Fibroblast of lung (primary cell): ENCODE data around the gene SMPD3. TPM values are rescaled to one million over a fixed set of nuclear protein-coding genes. Genes with fewer than 3 reads are reported as not detected.
A peak's percentile ranks its signal among the peaks of the same experiment; 100 is the strongest.

Source experiments
- DNase-seq, 2 donors: peaks; one replicate each; pipeline versions ENCODE4 v3.0.0 to v3.0.0-alpha.2; 2010; ENCODE audit warnings: low read depth in 2 of 2
- H2AFZ ChIP-seq: 2 replicates; pipeline ENCODE4 v1.5.1; 2012; ENCODE audit warnings: low read length, control low read depth, inconsistent platforms
- H3K27ac ChIP-seq: 2 replicates; pipeline ENCODE4 v1.5.1; 2011; ENCODE audit warnings: low read length, control low read depth; ENCODE audit not compliant: insufficient read depth
- H3K27me3 ChIP-seq: 2 replicates; pipeline ENCODE4 v1.5.1; 2011; ENCODE audit warnings: mild to moderate bottlenecking, low read length; ENCODE audit not compliant: control insufficient read depth, insufficient read depth
- H3K36me3 ChIP-seq: 2 replicates; pipeline ENCODE4 v1.5.1; 2011; ENCODE audit warnings: low read length; ENCODE audit not compliant: control insufficient read depth, insufficient read depth
- H3K4me1 ChIP-seq: 2 replicates; pipeline ENCODE4 v1.5.1; 2011; ENCODE audit warnings: low read length; ENCODE audit not compliant: control insufficient read depth, insufficient read depth; ENCODE audit errors: extremely low read depth
- H3K4me2 ChIP-seq: 2 replicates; pipeline ENCODE4 v1.5.1; 2011; ENCODE audit warnings: low read length, control low read depth; ENCODE audit not compliant: insufficient read depth; ENCODE audit errors: extremely low read depth
- H3K4me3 ChIP-seq, 4 experiments: fragments of 200-600 bp in 1 of 4; sonication (generic) in 1 of 4; replicated peaks in 1 of 4; 2 replicates each; pipeline ENCODE4 v1.5.1; 2011 to 2016; ENCODE audit warnings: low read length in 4 of 4, low read depth in 3 of 4, mild to moderate bottlenecking in 3 of 4, control low read depth in 2 of 4, inconsistent platforms in 1 of 4, mixed read lengths in 1 of 4; ENCODE audit not compliant: insufficient read depth in 1 of 4; ENCODE audit errors: control extremely low read depth in 1 of 4
- H3K79me2 ChIP-seq: 2 replicates; pipeline ENCODE4 v1.5.1; 2012; ENCODE audit warnings: mild to moderate bottlenecking, low read length, inconsistent platforms; ENCODE audit not compliant: control insufficient read depth, insufficient read depth
- H3K9ac ChIP-seq: 2 replicates; pipeline ENCODE4 v1.5.1; 2011; ENCODE audit warnings: mild to moderate bottlenecking, low read length, control low read depth; ENCODE audit not compliant: insufficient read depth
- H3K9me3 ChIP-seq: 2 replicates; pipeline ENCODE4 v1.5.1; 2012; ENCODE audit warnings: low read depth, low read length; ENCODE audit not compliant: control insufficient read depth, insufficient read depth
- H4K20me1 ChIP-seq: 2 replicates; pipeline ENCODE4 v1.5.1; 2011; ENCODE audit warnings: low read length; ENCODE audit not compliant: control insufficient read depth, insufficient read depth; ENCODE audit errors: extremely low read depth
- CTCF ChIP-seq, 2 donors: IDR thresholded peaks in 1 of 2; conservative IDR thresholded peaks in 1 of 2; 1 replicate in 1 of 2; 2 replicates in 1 of 2; pipeline ENCODE4 v1.5.1; 2011 to 2012; ENCODE audit warnings: low read length in 2 of 2, control low read depth in 1 of 2, inconsistent platforms in 1 of 2, low read depth in 1 of 2, mild to moderate bottlenecking in 1 of 2
- EZH2 ChIP-seq: IDR thresholded peaks from 2 replicates; pipeline ENCODE4 v1.5.1; 2012; ENCODE audit warnings: low read length, control low read depth, mild to moderate bottlenecking; ENCODE audit errors: missing control alignments
- polyA plus RNA-seq, 2 donors: library from polyadenylated mRNA; depleted of rRNA in 1 of 2; stranded (reverse) in 1 of 2; unstranded in 1 of 2; fragments of >200 nt; gene quantifications; 2 replicates each; pipeline ENCODE4 v1.2.1, GENCODE V29; 2011 to 2012; ENCODE audit warnings: missing spikeins in 1 of 2
- total RNA-seq: library from RNA; depleted of rRNA; stranded (reverse); fragments of >200 nt; gene quantifications from 2 replicates; pipeline ENCODE4 v1.2.1, GENCODE V29; 2014

Gene SMPD3
- total and polyA plus RNA-seq, 2 donors (not counting 1 experiment from before 2014, with no cell fraction given) = under 0.01 to 0.08 TPM

- H3K4me2 ChIP-seq = no peak overlapping the region
- peak; percentile 41 for TF ChIP-seq EZH2
- no peak for TF ChIP-seq CTCF (conservative IDR thresholded peaks at IDR 0.05 in 1 of 2, IDR thresholded peaks at IDR 0.05 in 1 of 2; ENCODE audit: low read depth in 1 of 2, low read length in 2 of 2)
Measured at GRCh38 chr16:68384288-68385161, 63.8 kb downstream of the SMPD3 start.

GRCh38 chr16:68383858-68384257 is 64.5 kb downstream of the SMPD3 start:
- H3K36me3 ChIP-seq = no peaks in the 10 kb centered on the region
- no peaks in the 10 kb centered on the region for H3K9me3 ChIP-seq
- TF ChIP-seq CTCF (conservative IDR thresholded peaks at IDR 0.05 in 1 of 2, IDR thresholded peaks at IDR 0.05 in 1 of 2; ENCODE audit: low read depth in 1 of 2, low read length in 2 of 2) (no peak), EZH2 (no peak)
- no peak overlapping the region for H2AFZ ChIP-seq
- peaks cover 3% of the 10 kb centered on the region for H3K27me3 ChIP-seq
- no peak overlapping the region for H3K9ac ChIP-seq
- no peak overlapping the region for H3K4me3 ChIP-seq
- H3K4me1 ChIP-seq = no peaks in the 10 kb centered on the region
- no peak overlapping the region for H3K27ac ChIP-seq
- no peak for DNase-seq
- no peaks in the 10 kb centered on the region for H4K20me1 ChIP-seq
- H3K79me2 ChIP-seq = no peaks in the 10 kb centered on the region
- no peak overlapping the region for H3K4me2 ChIP-seq

More at GRCh38 chr16:68384288-68385161, 63.8 kb downstream of the SMPD3 start:
- no peak overlapping the region for H3K27ac ChIP-seq
- no peak for DNase-seq
- no peaks in the 10 kb centered on the region for H3K79me2 ChIP-seq
- H3K9ac ChIP-seq = no peak overlapping the region
- peaks cover 3% of the 10 kb centered on the region for H3K27me3 ChIP-seq
- no peak overlapping the region for H2AFZ ChIP-seq
- no peaks in the 10 kb centered on the region for H3K36me3 ChIP-seq
- H4K20me1 ChIP-seq = no peaks in the 10 kb centered on the region
- H3K4me3 ChIP-seq = no peak overlapping the region
- H3K9me3 ChIP-seq = no peaks in the 10 kb centered on the region
- no peaks in the 10 kb centered on the region for H3K4me1 ChIP-seq

GRCh38 chr16:68382296-68382718 is 66.0 kb downstream of the SMPD3 start:
- no peaks in the 10 kb centered on the region for H3K4me1 ChIP-seq
- peaks cover 9% of the 10 kb centered on the region for H3K27me3 ChIP-seq
- TF ChIP-seq EZH2 (no peak), CTCF (conservative IDR thresholded peaks at IDR 0.05 in 1 of 2, IDR thresholded peaks at IDR 0.05 in 1 of 2; ENCODE audit: low read depth in 1 of 2, low read length in 2 of 2) (no peak)
- no peaks in the 10 kb centered on the region for H3K9me3 ChIP-seq
- H3K79me2 ChIP-seq = no peaks in the 10 kb centered on the region
- H4K20me1 ChIP-seq = no peaks in the 10 kb centered on the region
- no peak overlapping the region for H3K27ac ChIP-seq
- no peak overlapping the region for H3K9ac ChIP-seq
- H3K4me3 ChIP-seq = no peak overlapping the region
- H2AFZ ChIP-seq = no peak overlapping the region
- H3K4me2 ChIP-seq = no peak overlapping the region
- DNase-seq = no peak
- H3K36me3 ChIP-seq = no peaks in the 10 kb centered on the region
